Activated naive CD8-positive, alpha-beta T cell (primary cell): ENCODE results near the gene PLXNB1.
"Not testable (repeated sequence)": the region's sequence is repeated elsewhere in the genome, so short reads cannot be mapped to it uniquely, and the experiment has no call there.

Source experiments
- H3K27ac Mint-ChIP-seq: one replicate; pipeline ENCODE4 v1.8.0; 2021; ENCODE audit warnings: mixed read lengths
- H3K27me3 Mint-ChIP-seq: one replicate; pipeline ENCODE4 v1.8.0; 2021; ENCODE audit warnings: mixed read lengths
- H3K36me3 Mint-ChIP-seq: one replicate; pipeline ENCODE4 v1.8.0; 2021; ENCODE audit warnings: mixed read lengths
- H3K4me1 Mint-ChIP-seq: one replicate; pipeline ENCODE4 v1.8.0; 2021; ENCODE audit warnings: low read depth, mixed read lengths
- H3K4me3 Mint-ChIP-seq: one replicate; pipeline ENCODE4 v1.8.0; 2021; ENCODE audit warnings: mild to moderate bottlenecking, mixed read lengths
- H3K9me3 Mint-ChIP-seq: one replicate; pipeline ENCODE4 v1.8.0; 2021; ENCODE audit warnings: low read depth, mixed read lengths

PLXNB1 gene

DNA sequence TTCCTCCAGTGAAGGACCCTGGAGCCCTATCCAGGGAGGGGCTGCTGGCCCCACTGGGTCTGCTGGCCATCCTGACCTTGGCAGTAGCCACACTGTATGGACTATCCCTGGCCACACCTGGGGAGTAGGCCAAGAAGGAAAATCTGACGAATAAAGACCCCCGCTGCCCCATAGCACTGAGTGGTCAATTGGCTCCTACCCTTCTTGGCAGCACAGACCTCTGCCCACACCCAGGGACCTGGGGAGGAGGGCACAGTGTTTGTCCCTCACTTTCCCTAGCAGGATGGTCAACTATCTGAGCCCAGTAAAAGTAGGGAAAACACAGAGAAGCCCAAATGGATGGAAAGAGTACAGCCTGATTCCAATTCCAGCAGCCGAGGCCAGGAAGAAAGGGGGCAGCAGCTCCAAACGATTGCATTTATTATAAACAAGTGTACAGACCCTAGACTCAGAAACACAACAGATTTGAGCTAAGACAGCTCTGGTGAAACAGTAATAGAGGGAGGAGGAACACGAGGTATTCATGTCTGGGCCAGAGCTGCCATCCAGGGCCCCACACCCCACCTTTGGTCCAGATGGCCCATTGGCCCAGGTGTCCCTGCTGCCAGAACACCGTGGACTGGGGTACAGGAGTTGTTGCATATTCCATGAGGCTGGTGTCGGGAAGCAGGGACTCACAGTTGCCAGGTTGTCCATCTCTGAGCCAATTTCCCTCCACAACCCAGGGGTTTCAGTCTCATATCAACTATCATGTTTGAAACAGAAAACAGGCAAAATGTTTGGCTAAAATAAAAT is 37.8 kb upstream of the PLXNB1 start:
- no peaks in the 10 kb centered on the region for H3K27me3 Mint-ChIP-seq
- H3K4me1 Mint-ChIP-seq = peaks cover 52% of the 10 kb centered on the region
- peaks cover 2% of the 10 kb centered on the region for H3K36me3 Mint-ChIP-seq
- peak overlapping the region; percentile 96 for H3K27ac Mint-ChIP-seq
- H3K4me3 Mint-ChIP-seq = peak overlapping the region; percentile 93
- H3K9me3 Mint-ChIP-seq = no peaks in the 10 kb centered on the region

DNA sequence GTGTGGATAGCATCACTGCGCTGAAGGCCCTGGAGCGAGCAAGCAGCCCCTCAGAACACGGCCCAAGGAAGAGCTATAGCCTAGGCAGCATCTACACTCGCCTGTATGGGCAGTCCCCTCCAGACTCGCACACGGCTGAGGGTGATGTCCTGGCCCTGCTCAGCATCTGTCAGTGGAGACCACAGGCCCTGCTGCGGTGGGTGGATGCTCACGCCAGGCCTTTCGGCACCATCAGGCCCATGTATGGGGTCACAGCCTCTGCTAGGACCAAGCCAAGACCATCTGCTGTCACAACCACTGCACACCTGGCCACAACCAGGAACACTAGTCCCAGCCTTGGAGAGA is 37.2 kb upstream of the PLXNB1 start:
- no peaks in the 10 kb centered on the region for H3K9me3 Mint-ChIP-seq
- peaks cover 2% of the 10 kb centered on the region for H3K36me3 Mint-ChIP-seq
- H3K27ac Mint-ChIP-seq = peak overlapping the region; percentile 96
- peak overlapping the region; percentile 93 for H3K4me3 Mint-ChIP-seq
- H3K27me3 Mint-ChIP-seq = no peaks in the 10 kb centered on the region
- peaks cover 51% of the 10 kb centered on the region for H3K4me1 Mint-ChIP-seq

- Mint-ChIP-seq H3K4me1 (peaks cover 51% of the 10 kb centered on the region), H3K36me3 (peaks cover 2% of the 10 kb centered on the region), H3K27me3 (no peaks in the 10 kb centered on the region), H3K4me3 (peak overlapping the region; percentile 93), H3K27ac (peak overlapping the region; percentile 96), H3K9me3 (no peaks in the 10 kb centered on the region)
Observed at GRCh38 chr3:48466386-48467109, 36.7 kb upstream of the PLXNB1 start.

- Mint-ChIP-seq H3K4me1 (peaks cover 50% of the 10 kb centered on the region), H3K27me3 (no peaks in the 10 kb centered on the region), H3K27ac (peak overlapping the region; percentile 96), H3K9me3 (no peaks in the 10 kb centered on the region), H3K36me3 (peaks cover 2% of the 10 kb centered on the region), H3K4me3 (peak overlapping the region; percentile 93)
Observed at GRCh38 chr3:48465531-48466378, 35.9 kb upstream of the PLXNB1 start.

DNA sequence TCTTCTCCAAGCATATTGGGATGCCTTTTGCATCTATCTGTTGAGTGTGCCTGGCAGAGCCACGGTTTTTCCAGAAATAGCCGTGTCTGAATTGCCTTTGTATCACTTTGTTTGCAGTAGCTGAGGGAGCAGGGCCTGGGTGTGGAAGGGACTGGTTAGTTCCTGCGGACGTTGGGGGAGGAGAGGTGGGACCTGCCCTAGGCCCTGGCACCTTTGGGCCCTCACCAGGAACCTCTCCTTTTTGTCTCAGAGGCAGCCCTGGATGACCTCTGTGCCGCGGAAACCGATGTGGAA is 35.3 kb upstream of the PLXNB1 start:
- H3K4me1 Mint-ChIP-seq = peaks cover 46% of the 10 kb centered on the region
- peak overlapping the region; percentile 93 for H3K4me3 Mint-ChIP-seq
- peaks cover 2% of the 10 kb centered on the region for H3K36me3 Mint-ChIP-seq
- peak overlapping the region; percentile 96 for H3K27ac Mint-ChIP-seq
- no peaks in the 10 kb centered on the region for H3K27me3 Mint-ChIP-seq
- no peaks in the 10 kb centered on the region for H3K9me3 Mint-ChIP-seq

DNA sequence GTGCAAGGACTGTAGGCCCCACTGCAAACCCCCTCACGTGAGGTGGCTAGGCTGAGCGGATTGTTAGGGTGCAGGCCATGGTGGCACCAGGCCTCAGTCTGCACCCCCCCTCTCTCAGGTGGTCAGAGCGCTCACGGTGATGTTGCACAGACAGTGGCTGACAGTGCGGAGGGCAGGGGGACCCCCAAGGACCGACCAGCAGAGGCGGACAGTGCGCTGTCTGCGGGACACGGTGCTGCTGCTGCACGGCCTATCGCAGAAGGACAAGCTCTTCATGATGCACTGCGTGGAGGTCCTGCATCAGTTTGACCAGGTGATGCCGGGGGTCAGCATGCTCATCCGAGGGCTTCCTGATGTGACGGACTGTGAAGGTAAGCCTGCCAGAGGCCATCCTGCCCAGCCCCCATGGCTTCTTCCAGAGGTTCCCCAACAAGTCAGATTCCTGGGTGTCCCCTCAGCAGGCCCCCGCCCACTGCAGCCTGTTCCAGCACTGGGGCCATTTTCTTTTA is 34.9 kb upstream of the PLXNB1 start:
- peaks cover 43% of the 10 kb centered on the region for H3K4me1 Mint-ChIP-seq
- peak overlapping the region; percentile 93 for H3K4me3 Mint-ChIP-seq
- H3K27me3 Mint-ChIP-seq = no peaks in the 10 kb centered on the region
- H3K9me3 Mint-ChIP-seq = no peaks in the 10 kb centered on the region
- H3K36me3 Mint-ChIP-seq = peaks cover 2% of the 10 kb centered on the region
- H3K27ac Mint-ChIP-seq = no peak overlapping the region

GRCh38 chr3:48463703-48464102 is 33.8 kb upstream of the PLXNB1 start:
- Mint-ChIP-seq H3K9me3 (no peaks in the 10 kb centered on the region), H3K4me3 (no peak overlapping the region), H3K36me3 (peaks cover 2% of the 10 kb centered on the region), H3K27ac (no peak overlapping the region), H3K4me1 (peaks cover 32% of the 10 kb centered on the region), H3K27me3 (no peaks in the 10 kb centered on the region)

DNA sequence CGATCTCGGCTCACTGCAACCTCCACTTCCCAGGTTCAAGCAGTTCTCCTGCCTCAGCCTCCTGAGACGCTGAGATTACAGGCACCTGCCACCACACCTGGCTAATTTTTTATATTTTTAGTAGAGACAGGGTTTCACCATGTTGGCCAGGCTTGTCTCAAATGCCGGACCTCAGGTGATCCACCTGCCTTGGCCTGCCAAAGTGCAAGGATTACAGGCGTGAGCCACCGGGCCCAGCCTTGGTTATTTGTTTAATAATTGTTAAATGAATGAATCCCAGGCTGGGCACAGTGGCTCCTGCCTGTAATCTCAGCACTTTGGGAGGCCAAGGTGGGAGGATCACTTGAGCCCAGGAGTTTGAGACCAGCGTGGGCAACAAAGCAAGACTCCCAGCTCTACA is 31.9 kb upstream of the PLXNB1 start:
- not testable (repeated sequence) for H3K36me3 Mint-ChIP-seq, H3K27me3 Mint-ChIP-seq, H3K4me3 Mint-ChIP-seq, H3K27ac Mint-ChIP-seq, H3K9me3 Mint-ChIP-seq
- H3K4me1 Mint-ChIP-seq = peaks cover 15% of the 10 kb centered on the region

- Mint-ChIP-seq H3K9me3 (no peaks in the 10 kb centered on the region), H3K27ac (peak overlapping the region; percentile 28), H3K4me3 (no peak overlapping the region), H3K4me1 (peaks cover 9% of the 10 kb centered on the region), H3K27me3 (no peaks in the 10 kb centered on the region), H3K36me3 (no peaks in the 10 kb centered on the region)
Observed at GRCh38 chr3:48460517-48460902, 30.6 kb upstream of the PLXNB1 start.

GRCh38 chr3:48459773-48460516 is 30.1 kb upstream of the PLXNB1 start:
- H3K4me1 Mint-ChIP-seq = peaks cover 5% of the 10 kb centered on the region
- H3K4me3 Mint-ChIP-seq = no peak overlapping the region
- H3K36me3 Mint-ChIP-seq = peaks cover 2% of the 10 kb centered on the region
- H3K27me3 Mint-ChIP-seq = no peaks in the 10 kb centered on the region
- no peaks in the 10 kb centered on the region for H3K9me3 Mint-ChIP-seq
- H3K27ac Mint-ChIP-seq = no peak overlapping the region

- peaks cover 5% of the 10 kb centered on the region for H3K4me1 Mint-ChIP-seq
- no peaks in the 10 kb centered on the region for H3K27me3 Mint-ChIP-seq
- H3K27ac Mint-ChIP-seq = no peak overlapping the region
- peaks cover 2% of the 10 kb centered on the region for H3K36me3 Mint-ChIP-seq
- no peaks in the 10 kb centered on the region for H3K9me3 Mint-ChIP-seq
- H3K4me3 Mint-ChIP-seq = no peak overlapping the region
Observed at GRCh38 chr3:48459331-48459730, 29.4 kb upstream of the PLXNB1 start.

GRCh38 chr3:48456456-48456855 is 26.6 kb upstream of the PLXNB1 start:
- Mint-ChIP-seq H3K4me1 (peaks cover 5% of the 10 kb centered on the region), H3K36me3 (peaks cover 2% of the 10 kb centered on the region), H3K4me3 (no peak overlapping the region), H3K9me3 (no peaks in the 10 kb centered on the region), H3K27ac (no peak overlapping the region), H3K27me3 (no peaks in the 10 kb centered on the region)

GRCh38 chr3:48451270-48451669 is 21.4 kb upstream of the PLXNB1 start:
- Mint-ChIP-seq H3K4me1 (peaks cover 19% of the 10 kb centered on the region), H3K36me3 (peaks cover 9% of the 10 kb centered on the region), H3K9me3 (no peaks in the 10 kb centered on the region), H3K27me3 (no peaks in the 10 kb centered on the region), H3K27ac (no peak overlapping the region), H3K4me3 (no peak overlapping the region)

DNA sequence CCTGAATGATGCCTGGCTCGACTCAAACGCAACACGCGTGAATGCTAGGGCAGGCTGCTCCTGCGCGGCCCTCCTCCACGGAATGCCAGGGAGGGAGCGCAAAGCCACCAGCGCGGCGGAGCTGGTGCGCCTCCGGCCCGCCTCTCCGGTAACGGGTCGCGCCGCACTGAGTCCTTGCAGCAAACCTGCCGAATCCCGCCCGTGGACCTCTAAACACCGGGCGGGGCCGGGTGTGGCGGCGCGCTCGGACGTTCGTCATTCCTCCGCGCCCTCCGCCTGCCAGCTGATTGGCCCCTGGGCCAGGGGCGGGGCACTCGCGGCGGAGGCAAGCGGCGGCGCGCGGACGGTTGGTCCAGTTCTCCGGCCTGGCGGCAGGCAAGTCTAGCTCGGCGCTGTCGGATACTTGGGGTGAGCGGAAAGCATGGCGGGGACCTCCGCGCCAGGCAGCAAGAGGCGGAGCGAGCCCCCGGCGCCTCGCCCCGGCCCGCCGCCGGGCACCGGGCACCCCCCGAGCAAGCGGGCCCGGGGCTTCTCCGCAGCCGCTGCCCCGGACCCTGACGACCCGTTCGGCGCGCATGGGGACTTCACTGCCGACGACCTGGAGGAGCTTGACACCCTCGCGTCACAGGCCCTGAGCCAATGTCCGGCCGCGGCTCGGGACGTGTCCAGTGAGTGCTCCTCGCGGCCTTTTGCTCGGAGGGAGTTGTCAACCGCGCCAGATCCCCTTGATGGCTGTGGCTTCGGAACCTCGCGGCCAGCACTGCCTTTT is 16.7 kb upstream of the PLXNB1 start, which contains the start of gene ATRIP:
ATRIP (plus strand) TSS at position 313 of the 769 bp plus-strand sequence; CDS start at position 422, 109 bp downstream.
- no peaks in the 10 kb centered on the region for H3K27me3 Mint-ChIP-seq
- H3K4me3 Mint-ChIP-seq = peak within 1 kb of the TSS; percentile 94
- H3K9me3 Mint-ChIP-seq = no peaks in the 10 kb centered on the region
- peak within 1 kb of the TSS; percentile 91 for H3K27ac Mint-ChIP-seq
- peaks cover 6% of the 10 kb centered on the region for H3K36me3 Mint-ChIP-seq
- H3K4me1 Mint-ChIP-seq = peaks cover 41% of the 10 kb centered on the region
